Measurements from ENCODE around the gene FOXI1.
"Not testable (repeated sequence)": the region's sequence is repeated elsewhere in the genome, so short reads cannot be mapped to it uniquely, and the experiment has no call there.

Gene FOXI1

DNA sequence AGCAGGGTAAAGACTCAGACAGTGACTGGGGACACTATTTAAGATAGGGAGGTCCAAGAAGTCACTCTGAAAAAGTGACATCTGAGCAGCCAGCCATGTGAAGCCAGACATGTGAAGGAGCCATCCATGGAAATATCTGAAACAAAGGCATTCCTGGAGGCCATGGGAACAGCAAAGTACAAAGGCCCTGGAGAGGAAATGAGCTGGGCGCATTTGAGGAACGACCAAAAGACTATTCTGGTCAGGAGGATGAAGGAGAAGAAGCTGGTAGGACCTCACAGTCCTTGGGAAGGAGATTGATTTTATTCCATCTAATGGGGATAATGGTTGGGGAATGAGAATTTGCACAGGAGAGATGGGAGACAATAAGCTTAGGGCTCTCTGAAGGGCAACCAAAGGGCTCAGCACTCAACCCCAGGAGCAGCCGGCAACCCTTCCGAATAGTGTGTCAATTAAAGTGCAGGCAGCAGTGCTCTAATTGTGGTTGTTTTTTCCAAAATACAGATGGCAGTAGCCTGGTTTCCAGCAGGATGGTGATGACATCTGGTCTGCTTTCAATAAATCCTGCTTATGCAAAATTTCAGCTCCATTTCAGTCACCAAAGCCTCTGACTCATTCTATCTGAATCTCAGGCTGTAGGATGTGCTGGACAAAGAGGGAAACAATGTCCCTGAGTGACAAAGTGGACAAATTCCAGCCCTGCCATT is 26.7 kb downstream of the FOXI1 start:
- no peaks in the 10 kb centered on the region for H3K36me3 Mint-ChIP-seq (ENCODE audit: low read depth)
- H3K9me3 Mint-ChIP-seq = peaks cover under 1% of the 10 kb centered on the region
- no peaks in the 10 kb centered on the region for H3K4me1 Mint-ChIP-seq (ENCODE audit: low read depth)
- H3K27me3 Mint-ChIP-seq = peaks cover 17% of the 10 kb centered on the region
- no peak overlapping the region for H3K4me3 Mint-ChIP-seq
- H3K27ac Mint-ChIP-seq = no peak overlapping the region

DNA sequence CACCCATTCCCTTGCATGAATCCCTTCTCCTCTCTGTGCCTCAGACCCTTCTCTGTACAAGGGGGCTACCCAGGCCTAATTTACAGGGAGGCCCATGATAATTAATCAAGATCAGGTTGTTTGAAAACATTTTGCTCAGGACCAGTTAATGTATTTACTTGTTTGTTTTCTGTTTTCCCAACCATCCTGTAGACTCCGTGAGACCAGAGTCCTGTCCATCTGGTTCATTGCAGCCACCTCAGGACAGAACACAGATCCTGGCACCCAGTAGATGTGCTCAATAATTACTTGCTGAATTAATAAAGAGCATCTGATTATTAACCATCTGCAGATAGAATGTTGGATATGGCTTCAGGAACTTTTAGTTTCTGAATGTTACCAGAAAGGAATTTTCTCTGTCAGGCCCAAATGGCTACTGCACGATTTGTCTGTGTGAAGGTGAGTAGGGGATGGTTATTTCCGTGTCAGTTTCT is 27.3 kb downstream of the FOXI1 start:
- no peaks in the 10 kb centered on the region for H3K4me1 Mint-ChIP-seq (ENCODE audit: low read depth)
- H3K27ac Mint-ChIP-seq = no peak overlapping the region
- H3K9me3 Mint-ChIP-seq = no peaks in the 10 kb centered on the region
- peaks cover 14% of the 10 kb centered on the region for H3K27me3 Mint-ChIP-seq
- H3K36me3 Mint-ChIP-seq (ENCODE audit: low read depth) = no peaks in the 10 kb centered on the region
- H3K4me3 Mint-ChIP-seq = no peak overlapping the region

DNA sequence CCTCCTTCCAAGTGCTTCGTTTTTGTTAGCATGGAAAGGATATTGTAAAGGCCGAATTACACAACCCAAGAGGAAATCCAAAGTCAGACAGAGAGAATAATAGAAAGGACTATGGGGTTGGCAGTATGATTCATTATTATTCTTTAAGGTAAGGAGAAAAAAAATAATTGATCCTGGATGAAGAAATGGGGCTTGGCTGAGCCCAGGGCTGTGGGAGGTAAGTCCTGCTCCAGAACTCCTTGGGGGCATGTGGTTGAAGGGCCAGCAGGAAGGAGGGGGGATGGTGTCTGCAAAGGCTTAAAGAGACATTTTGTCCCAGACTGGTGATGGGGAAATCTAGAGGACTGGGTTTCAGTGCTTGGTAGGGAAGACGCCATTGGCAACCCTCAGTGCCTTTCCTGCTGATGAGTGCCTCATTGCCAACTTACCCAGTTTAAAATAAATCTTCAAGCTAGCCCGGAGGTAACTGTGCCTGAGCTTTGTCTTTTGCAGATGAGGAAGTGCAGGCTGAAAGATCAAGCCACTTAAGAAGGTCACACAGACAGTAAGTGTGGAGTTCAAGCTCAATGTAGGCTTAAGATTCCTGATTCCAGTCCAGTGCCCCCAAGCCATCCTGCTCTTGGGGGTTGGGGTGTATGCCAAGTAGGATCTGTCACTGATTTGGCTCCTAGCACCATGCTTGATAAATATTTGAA is 30.2 kb downstream of the FOXI1 start:
- H3K9me3 Mint-ChIP-seq = no peaks in the 10 kb centered on the region
- H3K36me3 Mint-ChIP-seq (ENCODE audit: low read depth) = no peaks in the 10 kb centered on the region
- H3K4me3 Mint-ChIP-seq = no peak overlapping the region
- H3K27ac Mint-ChIP-seq = no peak overlapping the region
- H3K27me3 Mint-ChIP-seq = peaks cover 5% of the 10 kb centered on the region
- no peaks in the 10 kb centered on the region for H3K4me1 Mint-ChIP-seq (ENCODE audit: low read depth)

DNA sequence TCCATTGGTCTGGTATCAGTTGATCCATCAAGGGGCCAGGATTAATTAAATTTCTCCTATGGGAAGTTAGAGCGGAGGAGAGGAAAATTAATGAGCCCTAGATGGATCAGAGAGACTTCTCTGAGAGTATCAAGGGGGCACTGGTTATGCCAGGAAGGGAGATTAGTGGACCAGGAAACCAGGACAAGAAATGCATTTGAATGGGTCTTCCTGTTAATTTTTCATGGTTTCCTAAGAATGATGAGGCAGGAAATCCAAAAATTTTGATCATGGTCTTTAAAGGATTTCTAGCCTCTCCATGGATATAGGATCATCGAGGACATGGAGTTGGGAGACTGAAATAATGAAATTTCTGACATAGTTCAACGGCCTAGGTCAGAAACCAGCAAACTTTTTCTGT is 30.8 kb downstream of the FOXI1 start:
- Mint-ChIP-seq H3K27ac (no peak overlapping the region), H3K4me3 (no peak overlapping the region), H3K27me3 (peaks cover 8% of the 10 kb centered on the region), H3K36me3 (ENCODE audit: low read depth) (no peaks in the 10 kb centered on the region), H3K4me1 (ENCODE audit: low read depth) (no peaks in the 10 kb centered on the region), H3K9me3 (no peaks in the 10 kb centered on the region)

DNA sequence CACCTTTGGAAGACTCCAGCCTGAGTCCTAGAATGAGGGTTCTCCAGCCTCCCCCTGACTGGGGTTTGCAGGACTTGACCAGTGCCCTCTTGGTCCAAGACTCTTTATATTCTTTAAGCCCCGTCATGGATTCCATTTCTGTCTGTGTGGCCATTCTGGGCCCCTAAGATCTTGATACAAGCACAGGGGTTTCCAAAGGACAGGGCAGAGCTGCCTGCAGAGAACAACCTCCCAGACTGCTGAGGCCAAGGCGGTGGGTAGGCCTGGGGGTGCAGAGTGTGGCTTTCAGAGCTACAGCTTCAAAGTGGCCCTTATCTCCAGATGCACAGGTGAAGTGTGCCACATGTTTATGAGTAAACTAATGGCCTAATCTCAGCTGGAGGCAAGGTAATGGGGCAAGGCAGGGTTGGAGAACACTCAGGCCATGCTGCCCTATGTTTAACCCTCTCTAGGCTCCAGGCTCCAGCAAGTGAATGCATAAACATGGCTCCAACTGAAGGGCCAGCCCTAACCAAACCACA is 32.1 kb downstream of the FOXI1 start:
- Mint-ChIP-seq H3K4me1 (ENCODE audit: low read depth) (no peaks in the 10 kb centered on the region), H3K9me3 (no peaks in the 10 kb centered on the region), H3K27me3 (peaks cover 3% of the 10 kb centered on the region), H3K4me3 (no peak overlapping the region), H3K36me3 (ENCODE audit: low read depth) (no peaks in the 10 kb centered on the region), H3K27ac (no peak overlapping the region)

DNA sequence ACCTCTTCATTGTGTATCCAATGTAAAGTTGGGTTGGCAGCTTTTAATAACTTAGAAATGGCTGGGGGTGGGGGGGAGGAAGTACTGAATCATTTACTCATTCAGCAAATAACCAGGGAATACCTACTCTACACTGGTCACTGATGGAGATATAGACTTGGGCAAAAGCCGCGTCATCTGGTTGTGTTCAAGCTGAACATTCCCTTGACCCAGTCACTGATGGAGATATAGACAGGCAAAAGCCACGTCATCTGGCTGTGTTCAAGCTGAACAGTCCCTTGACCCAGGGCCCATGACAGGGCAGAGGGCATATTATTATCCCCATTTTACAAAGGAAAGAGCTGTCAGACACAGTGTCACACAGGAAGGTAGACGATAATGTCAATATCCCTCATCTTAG is 32.6 kb downstream of the FOXI1 start:
- Mint-ChIP-seq H3K4me3 (no peak overlapping the region), H3K36me3 (ENCODE audit: low read depth) (no peaks in the 10 kb centered on the region), H3K9me3 (no peaks in the 10 kb centered on the region), H3K27ac (no peak overlapping the region), H3K4me1 (ENCODE audit: low read depth) (no peaks in the 10 kb centered on the region), H3K27me3 (peaks cover 5% of the 10 kb centered on the region)

DNA sequence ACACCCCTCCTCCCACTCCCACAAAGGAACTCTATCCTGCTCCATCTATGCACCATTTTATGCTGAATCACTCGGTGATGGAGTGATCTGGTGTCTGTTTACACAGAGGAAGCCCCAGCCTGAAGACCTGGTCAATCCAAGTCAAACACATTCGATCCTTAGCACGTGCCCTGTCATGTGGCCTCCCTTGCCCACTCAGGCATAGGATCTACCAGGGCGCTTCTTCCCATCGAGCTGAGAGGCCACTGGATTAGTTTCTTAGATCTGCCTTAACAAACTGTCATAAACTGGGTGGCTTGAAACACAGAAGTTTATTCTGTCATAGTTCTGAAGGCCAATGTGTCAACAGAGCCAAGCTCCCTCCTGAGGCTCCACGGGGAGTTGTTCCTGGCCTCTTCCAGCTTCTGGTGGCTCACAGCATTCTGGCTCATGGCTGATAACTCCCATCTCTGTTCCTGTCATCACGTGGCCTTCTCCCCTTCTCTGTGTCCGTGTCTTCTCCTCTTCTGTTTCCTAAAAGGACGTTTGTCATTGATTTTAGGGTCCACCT is 34.2 kb downstream of the FOXI1 start:
- Mint-ChIP-seq H3K36me3 (ENCODE audit: low read depth) (no peaks in the 10 kb centered on the region), H3K4me3 (no peak overlapping the region), H3K27me3 (peaks cover 7% of the 10 kb centered on the region), H3K9me3 (no peaks in the 10 kb centered on the region), H3K27ac (no peak overlapping the region), H3K4me1 (ENCODE audit: low read depth) (no peaks in the 10 kb centered on the region)

DNA sequence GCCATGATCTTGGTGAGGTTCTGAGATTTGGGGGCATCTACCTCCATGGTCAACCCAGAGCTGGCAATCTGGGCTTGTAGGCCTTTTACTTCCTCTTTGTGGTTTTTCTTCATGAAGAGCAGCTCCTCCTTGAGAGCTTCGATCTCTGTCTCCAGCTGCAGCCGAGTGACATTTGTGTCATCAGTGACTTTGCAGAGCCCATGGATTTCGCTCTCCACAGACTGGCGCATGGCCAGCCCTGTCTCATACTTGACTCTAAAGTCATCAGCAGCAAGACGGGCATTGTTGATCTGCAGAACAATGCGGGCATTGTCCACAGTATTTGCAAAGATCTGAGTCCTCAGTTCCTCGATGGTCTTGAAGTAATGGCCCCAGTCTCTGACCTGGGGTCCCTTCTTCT is 35.5 kb downstream of the FOXI1 start:
- H3K36me3 Mint-ChIP-seq (ENCODE audit: low read depth); H3K27ac Mint-ChIP-seq; H3K27me3 Mint-ChIP-seq; H3K9me3 Mint-ChIP-seq; H3K4me1 Mint-ChIP-seq (ENCODE audit: low read depth); H3K4me3 Mint-ChIP-seq: not testable (repeated sequence)

DNA sequence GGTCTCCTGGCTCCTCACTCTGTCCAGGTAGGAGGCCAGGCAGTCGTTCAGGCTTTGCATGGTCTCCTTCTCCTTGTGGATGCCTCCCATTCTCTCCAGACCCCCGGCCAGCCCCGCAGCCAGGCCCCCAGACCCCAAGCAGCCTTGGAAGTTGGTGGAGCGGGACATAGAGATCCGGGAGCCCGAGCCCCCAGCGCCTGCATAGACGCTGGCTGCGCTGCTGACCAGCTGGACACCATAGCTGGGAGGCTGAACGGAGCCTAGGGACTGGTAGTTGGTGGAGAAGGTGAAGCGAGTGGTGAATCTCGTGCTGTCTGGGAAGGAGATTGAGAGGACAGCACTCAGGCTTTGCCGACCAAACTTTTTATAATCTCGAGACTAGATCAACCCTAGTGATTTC is 35.9 kb downstream of the FOXI1 start:
- Mint-ChIP-seq H3K4me3 (no peak overlapping the region), H3K27me3 (peaks cover 7% of the 10 kb centered on the region), H3K27ac (no peak overlapping the region)

DNA sequence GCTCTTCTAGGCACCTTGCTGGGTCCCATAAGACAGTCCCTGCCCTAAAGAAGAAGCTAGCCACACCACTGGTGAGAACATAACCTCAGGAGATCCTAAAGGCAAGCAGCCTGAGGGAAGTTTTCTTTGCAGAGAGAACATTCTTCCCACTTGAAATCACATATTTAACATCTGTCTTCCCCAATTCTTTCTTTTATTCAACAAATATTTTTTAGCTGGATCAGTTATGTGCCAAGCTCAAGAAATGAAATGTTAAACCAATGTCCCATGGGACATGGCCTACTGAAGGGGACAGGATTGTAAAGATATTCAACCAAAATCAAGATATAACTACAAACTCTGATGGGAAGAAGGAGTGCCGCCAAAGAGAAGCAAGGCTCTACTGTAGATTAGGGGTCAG is 36.5 kb downstream of the FOXI1 start:
- peaks cover 7% of the 10 kb centered on the region for H3K27me3 Mint-ChIP-seq

More for the DNA sequence above, 35.9 kb downstream of the FOXI1 start:
- no peaks in the 10 kb centered on the region for H3K36me3 Mint-ChIP-seq (ENCODE audit: low read depth)
- no peaks in the 10 kb centered on the region for H3K4me1 Mint-ChIP-seq (ENCODE audit: low read depth)
- no peaks in the 10 kb centered on the region for H3K9me3 Mint-ChIP-seq

DNA sequence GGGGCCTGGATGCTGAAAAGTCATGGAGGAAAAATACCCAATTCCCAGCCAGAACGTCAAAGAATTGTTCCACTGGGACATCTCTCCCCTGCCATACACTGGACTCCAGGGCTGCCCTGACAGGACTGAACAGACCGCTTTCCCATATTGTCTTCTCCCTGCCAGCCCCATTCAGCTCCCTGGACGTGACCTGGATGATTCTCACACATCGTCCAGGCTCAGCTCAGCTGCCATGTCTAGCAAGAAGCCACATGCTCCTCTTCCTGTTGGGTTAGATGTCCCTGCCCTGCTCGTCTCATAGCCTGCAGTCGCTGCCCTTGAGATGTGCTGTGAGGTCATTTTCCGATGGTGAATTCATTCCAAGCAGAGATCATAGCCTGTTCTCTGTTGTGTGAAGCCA is 37.4 kb downstream of the FOXI1 start:
- Mint-ChIP-seq H3K36me3 (ENCODE audit: low read depth) (no peaks in the 10 kb centered on the region), H3K4me1 (ENCODE audit: low read depth) (no peaks in the 10 kb centered on the region), H3K27ac (no peak overlapping the region), H3K27me3 (peaks cover 7% of the 10 kb centered on the region), H3K9me3 (no peaks in the 10 kb centered on the region), H3K4me3 (no peak overlapping the region)

More for the DNA sequence above, 36.5 kb downstream of the FOXI1 start:
- Mint-ChIP-seq H3K27ac (no peak overlapping the region), H3K9me3 (no peaks in the 10 kb centered on the region), H3K4me1 (ENCODE audit: low read depth) (no peaks in the 10 kb centered on the region), H3K36me3 (ENCODE audit: low read depth) (no peaks in the 10 kb centered on the region), H3K4me3 (no peak overlapping the region)

DNA sequence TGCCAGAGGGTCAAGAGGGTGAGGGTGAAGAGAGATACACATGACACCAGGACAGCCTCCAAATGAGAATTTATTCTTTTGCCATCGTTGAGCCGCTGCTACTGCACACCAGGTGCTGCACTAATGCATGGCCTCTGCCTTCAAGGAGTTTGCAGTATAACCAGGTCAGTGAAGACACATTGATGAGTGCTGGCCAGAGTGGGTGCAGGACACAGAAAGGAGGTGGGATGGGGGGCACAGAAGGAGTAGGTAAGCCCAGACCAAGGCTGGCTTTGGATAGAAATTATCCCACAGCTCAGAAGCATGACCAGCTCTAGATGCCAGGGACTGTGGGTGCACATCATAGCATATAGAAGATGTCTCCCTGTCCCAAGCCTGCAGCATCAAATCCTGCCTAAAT is 38.0 kb downstream of the FOXI1 start:
- H3K36me3 Mint-ChIP-seq (ENCODE audit: low read depth) = no peaks in the 10 kb centered on the region
- no peaks in the 10 kb centered on the region for H3K9me3 Mint-ChIP-seq
- no peak overlapping the region for H3K4me3 Mint-ChIP-seq
- H3K27ac Mint-ChIP-seq = no peak overlapping the region
- no peaks in the 10 kb centered on the region for H3K4me1 Mint-ChIP-seq (ENCODE audit: low read depth)
- H3K27me3 Mint-ChIP-seq = peaks cover 7% of the 10 kb centered on the region

DNA sequence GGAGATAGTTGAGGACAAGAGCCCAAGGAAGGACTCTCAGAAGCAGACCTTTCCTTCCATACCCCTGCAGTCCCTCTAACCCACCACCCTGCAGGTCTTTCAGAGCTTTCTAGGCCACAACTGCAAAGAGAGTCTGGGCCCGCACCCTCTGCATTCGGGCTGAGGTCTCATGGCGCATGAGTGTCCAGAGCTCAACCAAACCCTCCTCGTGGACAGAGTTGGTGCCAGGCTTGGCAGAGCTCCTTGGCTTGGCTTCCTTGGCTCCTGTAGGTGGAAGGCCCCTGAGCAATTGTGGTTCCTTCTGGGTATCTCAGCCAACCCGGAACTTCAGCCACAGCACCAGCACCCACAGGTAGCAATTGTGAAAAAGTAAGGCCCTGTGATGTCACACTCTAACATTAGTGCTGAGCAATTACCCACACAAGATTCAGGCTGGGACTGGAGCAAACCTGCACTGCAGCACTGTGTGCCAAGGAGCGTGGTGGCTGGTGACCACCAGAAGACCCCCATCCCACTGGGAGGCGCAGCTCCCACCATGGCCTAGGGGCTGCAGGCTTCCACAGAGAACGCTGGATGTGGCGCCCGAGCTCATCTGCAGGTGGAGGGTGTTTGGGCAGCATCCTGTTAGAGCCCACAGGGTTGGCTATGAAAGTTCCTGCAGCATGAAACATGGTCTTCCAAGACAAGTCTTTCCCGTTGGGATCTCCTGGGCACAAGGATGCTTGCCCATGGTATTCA is 38.8 kb downstream of the FOXI1 start:
- Mint-ChIP-seq H3K4me1 (ENCODE audit: low read depth) (no peaks in the 10 kb centered on the region), H3K27me3 (peaks cover 7% of the 10 kb centered on the region), H3K36me3 (ENCODE audit: low read depth) (no peaks in the 10 kb centered on the region), H3K4me3 (no peak overlapping the region), H3K9me3 (no peaks in the 10 kb centered on the region), H3K27ac (no peak overlapping the region)

DNA sequence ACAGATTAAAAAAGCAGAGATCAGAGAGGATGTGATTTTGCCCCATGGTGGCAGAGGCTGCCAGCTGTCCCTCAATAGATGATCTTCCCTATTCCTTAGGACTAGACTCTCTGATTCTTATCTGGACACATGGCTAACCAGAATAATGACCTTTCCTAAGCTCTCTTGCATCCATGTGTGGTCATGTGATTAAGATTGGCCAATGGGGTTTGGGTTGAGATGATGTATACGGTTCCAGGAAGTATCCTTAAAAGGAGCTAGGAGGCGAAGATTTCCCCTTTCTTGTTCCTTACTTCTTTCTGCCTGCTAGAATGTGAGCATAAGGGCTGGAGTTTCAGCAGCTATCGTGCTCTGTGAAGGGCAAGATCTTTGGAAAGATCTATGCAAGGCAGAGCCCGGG is 39.8 kb downstream of the FOXI1 start:
- Mint-ChIP-seq H3K36me3 (ENCODE audit: low read depth) (no peaks in the 10 kb centered on the region), H3K4me3 (no peak overlapping the region), H3K27me3 (peaks cover 7% of the 10 kb centered on the region), H3K27ac (no peak overlapping the region), H3K4me1 (ENCODE audit: low read depth) (no peaks in the 10 kb centered on the region), H3K9me3 (no peaks in the 10 kb centered on the region)
